IMR-90 (cell line): ENCODE results near the gene PHACTR3. TPM values are rescaled to one million over a fixed set of nuclear protein-coding genes. Genes with fewer than 3 reads are reported as not detected.

Source experiments
- ATAC-seq: fragments of 200-7000 bp; cut with Tn5 transposase; 2 replicates; pipeline ENCODE4 v1.9.1; 2020; ENCODE audit warnings: low read depth, mild to moderate bottlenecking, moderate library complexity
- BruUV-seq: library from RNA; stranded (reverse); fragments of 400-500 nt; replicated peaks from 2 replicates; lab custom pipeline; 2021; lab: Mats Ljungman, UMichigan
- CTCF ChIA-PET: fragments of 300-600 bp; formaldehyde crosslinking; extraction: SDS; loops from one replicate; lab custom pipeline; 2021; ENCODE audit warnings: antibody characterized with exemption; lab: Yijun Ruan, JAX
- POLR2A ChIA-PET: fragments of 300-600 bp; sonication (Branson Sonifier 250); formaldehyde crosslinking; loops from one replicate; lab custom pipeline; 2022; ENCODE audit warnings: antibody characterized with exemption; ENCODE audit not compliant: unreplicated experiment; lab: Charles Lee
- DNase-seq: peaks from one replicate; pipeline ENCODE4 v3.0.0; 2013
- H2AFZ ChIP-seq: replicated peaks from 2 replicates; pipeline ENCODE3; 2013; ENCODE audit warnings: low read length, mild to moderate bottlenecking; ENCODE audit not compliant: poor library complexity
- H2AK5ac ChIP-seq: 2 replicates; pipeline ENCODE4 v1.6.1; 2013; ENCODE audit warnings: low read depth, low read length, inconsistent platforms
- H2AK9ac ChIP-seq: replicated peaks from 2 replicates; pipeline ENCODE3; 2013; ENCODE audit warnings: mild to moderate bottlenecking, low read depth, low read length, moderate library complexity; ENCODE audit not compliant: poor library complexity
- H2BK120ac ChIP-seq: 2 replicates; pipeline ENCODE4 v1.6.1; 2013; ENCODE audit warnings: low read depth, low read length, inconsistent platforms
- H2BK15ac ChIP-seq: 3 replicates; pipeline ENCODE4 v1.6.1; 2013; ENCODE audit warnings: low read depth, low read length, inconsistent platforms
- H2BK20ac ChIP-seq: 2 replicates; pipeline ENCODE4 v1.6.1; 2013; ENCODE audit warnings: low read depth, mild to moderate bottlenecking, inconsistent platforms, low read length, moderate library complexity
- H2BK5ac ChIP-seq: 2 replicates; pipeline ENCODE4 v1.6.1; 2013; ENCODE audit warnings: mild to moderate bottlenecking, low read depth, low read length, inconsistent platforms; ENCODE audit not compliant: poor library complexity, severe bottlenecking
- H3K14ac ChIP-seq: replicated peaks from 2 replicates; pipeline ENCODE4 v1.6.1; 2013; ENCODE audit warnings: low read depth, low read length, inconsistent platforms
- H3K18ac ChIP-seq: 2 replicates; pipeline ENCODE4 v1.6.1; 2013; ENCODE audit warnings: low read depth, low read length, control low read depth
- H3K23ac ChIP-seq: 2 replicates; pipeline ENCODE4 v1.6.1; 2013; ENCODE audit warnings: low read depth, low read length, inconsistent platforms
- H3K27ac ChIP-seq: 2 replicates; pipeline ENCODE4 v1.5.1; 2013; ENCODE audit warnings: mild to moderate bottlenecking, control low read depth, low read length; ENCODE audit not compliant: insufficient read depth
- H3K27me3 ChIP-seq: 2 replicates; pipeline ENCODE4 v1.6.1; 2013; ENCODE audit warnings: low read length; ENCODE audit not compliant: control insufficient read depth, insufficient read depth
- H3K36me3 ChIP-seq: 2 replicates; pipeline ENCODE4 v1.6.1; 2013; ENCODE audit warnings: low read length, mixed read lengths; ENCODE audit not compliant: control insufficient read depth, insufficient read depth
- H3K4ac ChIP-seq: 2 replicates; pipeline ENCODE4 v1.6.1; 2013; ENCODE audit warnings: low read depth, low read length, inconsistent platforms
- H3K4me1 ChIP-seq: 2 replicates; pipeline ENCODE4 v1.6.1; 2013; ENCODE audit warnings: low read length, mixed read lengths; ENCODE audit not compliant: control insufficient read depth, insufficient read depth
- H3K4me2 ChIP-seq: 2 replicates; pipeline ENCODE4 v1.6.1; 2013; ENCODE audit warnings: low read depth, mild to moderate bottlenecking, control low read depth, low read length, moderate library complexity
- H3K4me3 ChIP-seq: 2 replicates; pipeline ENCODE4 v1.5.1; 2013; ENCODE audit warnings: low read depth, mild to moderate bottlenecking, control low read depth, low read length, moderate library complexity; ENCODE audit not compliant: insufficient read depth
- H3K56ac ChIP-seq: 2 replicates; pipeline ENCODE4 v1.6.1; 2013; ENCODE audit warnings: low read length, inconsistent platforms; ENCODE audit not compliant: insufficient read depth; ENCODE audit errors: extremely low read depth
- H3K79me1 ChIP-seq, 2 experiments: 2 replicates each; pipeline ENCODE4 v1.6.1; 2013; ENCODE audit warnings: low read length in 2 of 2, inconsistent platforms in 1 of 2, low read depth in 1 of 2
- H3K9ac ChIP-seq: 2 replicates; pipeline ENCODE4 v1.6.1; 2013; ENCODE audit warnings: low read depth, low read length, control low read depth
- H3K9me1 ChIP-seq: 2 replicates; pipeline ENCODE4 v1.6.1; 2013; ENCODE audit warnings: low read length, inconsistent platforms; ENCODE audit not compliant: insufficient read depth
- H3K9me3 ChIP-seq: 2 replicates; pipeline ENCODE4 v1.6.1; 2013; ENCODE audit warnings: low read length; ENCODE audit not compliant: control insufficient read depth, insufficient read depth
- H4K20me1 ChIP-seq: 2 replicates; pipeline ENCODE4 v1.6.1; 2013; ENCODE audit warnings: low read length, inconsistent platforms; ENCODE audit not compliant: insufficient read depth
- H4K5ac ChIP-seq: 2 replicates; pipeline ENCODE4 v1.6.1; 2013; ENCODE audit warnings: mild to moderate bottlenecking, low read depth, low read length, control low read depth
- H4K8ac ChIP-seq, 2 experiments: 2 replicates each; pipeline ENCODE4 v1.6.1; 2013; ENCODE audit warnings: low read depth in 2 of 2, low read length in 2 of 2, control low read depth in 1 of 2, inconsistent platforms in 1 of 2
- H4K91ac ChIP-seq: 2 replicates; pipeline ENCODE4 v1.6.1; 2013; ENCODE audit warnings: low read depth, low read length, inconsistent platforms; ENCODE audit not compliant: insufficient read depth
- MAZ ChIP-seq: IDR thresholded peaks from 2 replicates; pipeline ENCODE4 v1.6.1; 2012; ENCODE audit warnings: low read depth, mild to moderate bottlenecking, low read length, improper control_type of control experiment, moderate library complexity, borderline replicate concordance
- MXI1 ChIP-seq: IDR thresholded peaks from 2 replicates; pipeline ENCODE4 v1.6.1; 2012; ENCODE audit warnings: low read depth, mild to moderate bottlenecking, low read length, moderate library complexity, borderline replicate concordance
- NFE2L2 ChIP-seq: fragments of 150-350 bp; IDR thresholded peaks from 2 replicates; pipeline ENCODE4 v1.6.1; 2016; ENCODE audit warnings: low read depth, mild to moderate bottlenecking, low read length
- POLR2A ChIP-seq: IDR thresholded peaks from 2 replicates; pipeline ENCODE4 v1.6.1; 2012; ENCODE audit warnings: mild to moderate bottlenecking, low read depth, low read length
- RFX5 ChIP-seq: IDR thresholded peaks from 2 replicates; pipeline ENCODE4 v1.8.0; 2012; ENCODE audit warnings: low read depth, mild to moderate bottlenecking, low read length, moderate library complexity
- SMC3 ChIP-seq: fragments of 150-350 bp; IDR thresholded peaks from 2 replicates; pipeline ENCODE4 v1.6.1; 2016; ENCODE audit warnings: low read depth, mild to moderate bottlenecking, antibody characterized with exemption, low read length, moderate library complexity
- WGBS, 2 experiments: methylation state at CpG; one replicate each; pipeline versions ENCODE4 v1.1.5 to v1.1.7; 2013; ENCODE audit warnings: missing lambda C conversion rate in 2 of 2; ENCODE audit not compliant: insufficient read length in 1 of 2; ENCODE audit errors: extremely low coverage in 2 of 2; 5-methylcytosine and 5-hydroxymethylcytosine counted together
- dilution Hi-C: fragments of 300-500 bp; cut with HindIII; formaldehyde crosslinking; loops from one replicate; pipeline ENCODE4 v1.14.3; 2018; ENCODE audit warnings: low sequenced_read_pairs; ENCODE audit not compliant: unreplicated experiment
- in situ Hi-C: fragments of 300-500 bp; cut with MboI; formaldehyde crosslinking; loops from 3 replicates; pipeline ENCODE4 v1.14.3; 2019; ENCODE audit warnings: low sequenced_read_pairs, inconsistent platforms, mixed read lengths
- intact Hi-C: fragments of 100-400 bp; cut with micrococcal nuclease; formaldehyde crosslinking; loops from 2 replicates; pipeline ENCODE4 v1.10.0; 2022
- polyA plus RNA-seq, 3 experiments: library from polyadenylated mRNA; depleted of rRNA; stranded (reverse); fragments of >200 nt; gene quantifications; 2 replicates each; pipeline ENCODE4 v1.2.3, GENCODE V29; 2012; ENCODE audit warnings: low replicate concordance in 1 of 3
- total RNA-seq: library from RNA; depleted of rRNA; stranded (reverse); fragments of >200 nt; gene quantifications from 2 replicates; pipeline ENCODE4 v1.2.3, GENCODE V29; 2012

Gene PHACTR3
- total and polyA plus RNA-seq, 2 of the 4 experiments (the other 2 are of a cell fraction), result not detected

DNA sequence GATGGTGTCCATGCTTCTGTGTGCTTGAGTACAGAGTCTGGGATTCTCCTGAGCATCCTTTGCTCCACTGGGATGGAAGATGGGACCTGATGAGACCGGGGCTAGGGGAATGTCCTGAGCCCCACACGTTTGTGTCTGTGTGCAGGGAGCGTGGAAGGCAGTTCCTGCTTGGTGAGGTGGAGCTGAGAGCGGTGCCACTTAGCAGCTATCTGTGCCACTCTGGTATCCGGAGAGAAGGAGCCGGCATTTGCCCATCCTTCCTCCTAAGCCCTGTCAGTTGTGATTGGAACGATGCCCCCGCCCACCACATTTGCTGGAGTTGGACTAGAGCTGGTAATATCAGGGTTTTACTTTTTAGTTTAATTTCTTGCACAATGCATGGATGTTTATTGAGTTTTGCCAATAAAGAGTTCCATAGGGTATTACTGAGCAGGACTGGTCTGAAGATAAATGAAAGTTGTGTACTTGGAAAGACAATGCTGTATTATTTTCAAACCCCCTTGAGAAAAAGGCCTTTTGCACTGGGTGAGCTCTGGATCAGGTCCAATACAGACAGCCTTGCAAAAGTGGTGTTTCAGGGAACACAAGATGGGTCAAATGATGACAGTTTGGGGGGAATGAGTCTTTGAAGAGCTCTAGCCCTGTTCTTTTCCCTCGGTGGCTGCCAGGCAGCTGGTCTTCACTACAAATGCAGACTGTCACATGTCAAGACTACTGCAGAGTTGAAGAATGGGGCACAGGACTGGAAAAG is 198.3 kb downstream of the PHACTR3 start:
- Histone ChIP-seq H2AK5ac (no peak overlapping the region), H3K9me1 (no peaks in the 10 kb centered on the region), H4K8ac (no peak overlapping the region), H3K27me3 (no peaks in the 10 kb centered on the region), H2BK5ac (no peak overlapping the region), H2BK15ac (no peak overlapping the region), H3K79me1 (no peaks in the 10 kb centered on the region), H4K20me1 (no peaks in the 10 kb centered on the region), H3K9me3 (peaks cover 7% of the 10 kb centered on the region; the same call in 1 of the 2 replicates), H3K56ac (no peak overlapping the region), H2BK120ac (no peak overlapping the region), H3K4me2 (no peak overlapping the region), H3K36me3 (no peaks in the 10 kb centered on the region), H3K4ac (no peak overlapping the region), H3K23ac (no peak overlapping the region), H3K9ac (no peak overlapping the region), H2BK20ac (no peak overlapping the region), H3K14ac (no peak overlapping the region), H4K5ac (no peak overlapping the region), H3K4me1 (no peaks in the 10 kb centered on the region), H3K27ac (no peak overlapping the region), H2AFZ (no peak overlapping the region), H3K4me3 (no peak overlapping the region), H2AK9ac (no peak overlapping the region), H3K18ac (no peak overlapping the region), H4K91ac (no peak overlapping the region)
- ATAC-seq, result no peak
- no peak for DNase-seq
- WGBS, 2 experiments, result no CpG with 5 or more reads among the region's 9 CpGs
- ChIA-PET CTCF (no interaction called here), POLR2A (no interaction called here)
- BruUV-seq, result no TSS peak
- intact Hi-C loops, result no loop called here
- in situ Hi-C loops, result no loop called here
- dilution Hi-C loops, result no loop called here
- TF ChIP-seq MXI1 (no peak), NFE2L2 (no peak), MAZ (no peak), POLR2A (no peak), RFX5 (no peak), SMC3 (no peak)
